ENCODE data around the gene C19orf38. TPM values are rescaled to one million over a fixed set of nuclear protein-coding genes. Genes with fewer than 3 reads are reported as not detected.

Gene C19orf38
- total RNA-seq, 2 donors from 2014 or later = 0.24 TPM; not detected in 1

GRCh38 chr19:10911579-10912363 lies 63.6 kb downstream of the C19orf38 start:
- TF ChIP-seq, protein P1, sequence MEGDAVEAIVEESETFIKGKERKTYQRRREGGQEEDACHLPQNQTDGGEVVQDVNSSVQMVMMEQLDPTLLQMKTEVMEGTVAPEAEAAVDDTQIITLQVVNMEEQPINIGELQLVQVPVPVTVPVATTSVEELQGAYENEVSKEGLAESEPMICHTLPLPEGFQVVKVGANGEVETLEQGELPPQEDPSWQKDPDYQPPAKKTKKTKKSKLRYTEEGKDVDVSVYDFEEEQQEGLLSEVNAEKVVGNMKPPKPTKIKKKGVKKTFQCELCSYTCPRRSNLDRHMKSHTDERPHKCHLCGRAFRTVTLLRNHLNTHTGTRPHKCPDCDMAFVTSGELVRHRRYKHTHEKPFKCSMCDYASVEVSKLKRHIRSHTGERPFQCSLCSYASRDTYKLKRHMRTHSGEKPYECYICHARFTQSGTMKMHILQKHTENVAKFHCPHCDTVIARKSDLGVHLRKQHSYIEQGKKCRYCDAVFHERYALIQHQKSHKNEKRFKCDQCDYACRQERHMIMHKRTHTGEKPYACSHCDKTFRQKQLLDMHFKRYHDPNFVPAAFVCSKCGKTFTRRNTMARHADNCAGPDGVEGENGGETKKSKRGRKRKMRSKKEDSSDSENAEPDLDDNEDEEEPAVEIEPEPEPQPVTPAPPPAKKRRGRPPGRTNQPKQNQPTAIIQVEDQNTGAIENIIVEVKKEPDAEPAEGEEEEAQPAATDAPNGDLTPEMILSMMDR (conservative IDR thresholded peaks at IDR 0.05) = no peak
- no peak overlapping the region for H3K4me3 Mint-ChIP-seq
- peak overlapping the region; percentile 7 for H3K27ac Mint-ChIP-seq
- no peaks in the 10 kb centered on the region for H3K9me3 Mint-ChIP-seq
- no peak for DNase-seq
- Histone ChIP-seq H3K4me1 (ENCODE audit: control insufficient read depth, insufficient read depth, low read length) (no peaks in the 10 kb centered on the region), H3K27me3 (ENCODE audit: control insufficient read depth, insufficient read depth, low read length, poor library complexity, severe bottlenecking) (no peaks in the 10 kb centered on the region), H3K9me3 (ENCODE audit: control insufficient read depth, low read length) (no peaks in the 10 kb centered on the region), H3K27ac (ENCODE audit: low read depth, low read length) (no peak overlapping the region), H3K4me3 (ENCODE audit: low read length) (no peak overlapping the region), H3K36me3 (ENCODE audit: control insufficient read depth, insufficient read depth, low read length) (peaks cover 53% of the 10 kb centered on the region), H3K9ac (ENCODE audit: extremely low read depth, low read length, poor library complexity, severe bottlenecking) (no peak overlapping the region)
- H3K4me1 Mint-ChIP-seq = no peaks in the 10 kb centered on the region
- no peaks in the 10 kb centered on the region for H3K27me3 Mint-ChIP-seq (ENCODE audit: insufficient read depth)
- peaks cover 45% of the 10 kb centered on the region for H3K36me3 Mint-ChIP-seq (ENCODE audit: low read depth)
- WGBS, 2 experiments (ENCODE audit: insufficient coverage in 1 of 2, insufficient read length in 1 of 2) = 93 to 95% methylated on average over 24 to 31 of the region's 31 CpGs

- no peak overlapping the region for H3K27ac ChIP-seq (ENCODE audit: low read depth, low read length)
- Mint-ChIP-seq H3K4me3 (no peak overlapping the region), H3K4me1 (no peaks in the 10 kb centered on the region), H3K9me3 (no peaks in the 10 kb centered on the region), H3K27me3 (ENCODE audit: insufficient read depth) (no peaks in the 10 kb centered on the region), H3K27ac (no peak overlapping the region), H3K36me3 (ENCODE audit: low read depth) (peaks cover 43% of the 10 kb centered on the region)
- H3K4me3 ChIP-seq (ENCODE audit: low read length) = no peak overlapping the region
- no peaks in the 10 kb centered on the region for H3K27me3 ChIP-seq (ENCODE audit: control insufficient read depth, insufficient read depth, low read length, poor library complexity, severe bottlenecking)
- no peak for DNase-seq
- 94 to 97% methylated on average over 17 to 18 of the region's 18 CpGs for WGBS, 2 experiments (ENCODE audit: insufficient coverage in 1 of 2, insufficient read length in 1 of 2)
- no peaks in the 10 kb centered on the region for H3K9me3 ChIP-seq (ENCODE audit: control insufficient read depth, low read length)
- TF ChIP-seq, protein P1 (conservative IDR thresholded peaks at IDR 0.05) = no peak
- H3K36me3 ChIP-seq (ENCODE audit: control insufficient read depth, insufficient read depth, low read length) = peaks cover 48% of the 10 kb centered on the region
- H3K9ac ChIP-seq (ENCODE audit: extremely low read depth, low read length, poor library complexity, severe bottlenecking) = no peak overlapping the region
- H3K4me1 ChIP-seq (ENCODE audit: control insufficient read depth, insufficient read depth, low read length) = no peaks in the 10 kb centered on the region
Observed at GRCh38 chr19:10912619-10913018, 64.4 kb downstream of the C19orf38 start.

DNA sequence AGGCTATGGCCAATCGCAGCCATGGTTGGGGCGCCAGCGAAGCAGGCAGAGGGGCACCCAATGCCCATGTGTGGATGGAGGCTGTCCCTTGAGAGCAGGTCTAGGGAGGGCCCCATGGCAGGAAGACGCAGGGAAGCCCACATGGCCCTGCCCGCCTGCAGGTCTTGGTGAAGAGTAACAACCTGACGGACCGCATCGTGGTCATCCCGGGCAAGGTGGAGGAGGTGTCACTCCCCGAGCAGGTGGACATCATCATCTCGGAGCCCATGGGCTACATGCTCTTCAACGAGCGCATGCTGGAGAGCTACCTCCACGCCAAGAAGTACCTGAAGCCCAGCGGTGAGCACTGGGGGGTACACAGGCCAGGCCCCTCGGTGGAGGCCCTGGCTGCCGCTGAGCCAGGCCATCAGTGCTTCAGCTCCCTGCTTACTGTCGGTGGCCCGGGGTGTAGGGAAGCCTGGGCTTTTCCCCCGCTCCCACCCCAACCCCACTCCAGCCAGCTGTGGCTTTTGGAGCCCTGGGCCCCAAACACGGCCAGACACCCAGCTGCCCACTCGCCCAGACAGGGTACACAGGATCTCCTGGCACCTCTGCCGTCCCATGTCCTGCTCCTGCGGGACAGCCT lies 65.6 kb downstream of the C19orf38 start:
- peaks cover 38% of the 10 kb centered on the region for H3K36me3 Mint-ChIP-seq (ENCODE audit: low read depth)
- Histone ChIP-seq H3K27me3 (ENCODE audit: control insufficient read depth, insufficient read depth, low read length, poor library complexity, severe bottlenecking) (no peaks in the 10 kb centered on the region), H3K9me3 (ENCODE audit: control insufficient read depth, low read length) (no peaks in the 10 kb centered on the region), H3K36me3 (ENCODE audit: control insufficient read depth, insufficient read depth, low read length) (peaks cover 37% of the 10 kb centered on the region), H3K4me3 (ENCODE audit: low read length) (no peak overlapping the region), H3K4me1 (ENCODE audit: control insufficient read depth, insufficient read depth, low read length) (no peaks in the 10 kb centered on the region), H3K9ac (ENCODE audit: extremely low read depth, low read length, poor library complexity, severe bottlenecking) (no peak overlapping the region), H3K27ac (ENCODE audit: low read depth, low read length) (no peak overlapping the region)
- DNase-seq = no peak
- H3K4me1 Mint-ChIP-seq = no peaks in the 10 kb centered on the region
- no peaks in the 10 kb centered on the region for H3K27me3 Mint-ChIP-seq (ENCODE audit: insufficient read depth)
- no peaks in the 10 kb centered on the region for H3K9me3 Mint-ChIP-seq
- no peak overlapping the region for H3K4me3 Mint-ChIP-seq
- TF ChIP-seq, protein P1 (conservative IDR thresholded peaks at IDR 0.05) = no peak
- WGBS, 2 experiments (ENCODE audit: insufficient coverage in 1 of 2, insufficient read length in 1 of 2) = 95% methylated on average over 17 to 24 of the region's 24 CpGs
- no peak overlapping the region for H3K27ac Mint-ChIP-seq

All from endodermal cell (in vitro differentiated cells).